Endothelial cell of umbilical vein (primary cell): ENCODE results near the gene VAMP7. TPM values are rescaled to one million over a fixed set of nuclear protein-coding genes. Genes with fewer than 3 reads are reported as not detected.

Experiments
- BruUV-seq: library from RNA; stranded (reverse); fragments of 400-500 nt; replicated peaks from 2 replicates; lab custom pipeline; 2021; lab: Mats Ljungman, UMichigan
- CTCF ChIA-PET: fragments of 300-600, 350-600 bp; sonication (Branson Sonifier 250); formaldehyde crosslinking; loops from one replicate; lab custom pipeline; 2021; ENCODE audit warnings: antibody characterized with exemption, inconsistent platforms; lab: Charles Lee
- POLR2A ChIA-PET: fragments of 300-600, 350-600 bp; sonication (Branson Sonifier 250); formaldehyde crosslinking; loops from one replicate; lab custom pipeline; 2021; ENCODE audit warnings: antibody characterized with exemption, inconsistent platforms; lab: Charles Lee
- DNase-seq: peaks from one replicate; pipeline ENCODE4 v3.0.0-alpha.2; 2011; ENCODE audit warnings: low read depth, low spot score
- FAIRE-seq: peaks from 2 replicates; lab custom pipeline; 2011; peaks lifted over from hg19 to GRCh38; lab: Jason Lieb, UNC
- H2AFZ ChIP-seq: 2 replicates; pipeline ENCODE4 v1.6.0; 2012; ENCODE audit warnings: low read depth, low read length, control low read depth, inconsistent platforms
- H3K27ac ChIP-seq: 2 replicates; pipeline ENCODE4 v1.5.1; 2011; ENCODE audit warnings: low read depth, mild to moderate bottlenecking, control low read depth, low read length, moderate library complexity; ENCODE audit not compliant: insufficient read depth
- H3K27me3 ChIP-seq, 2 experiments: 2 replicates each; pipeline versions ENCODE4 v1.6.0 to v1.6.1; 2011; ENCODE audit warnings: low read length in 2 of 2, mixed read lengths in 1 of 2; ENCODE audit not compliant: control insufficient read depth in 2 of 2, insufficient read depth in 2 of 2
- H3K36me3 ChIP-seq, 2 experiments: 2 replicates in 1 of 2; 3 replicates in 1 of 2; pipeline ENCODE4 v1.5.1; 2011; ENCODE audit warnings: low read length in 2 of 2, mild to moderate bottlenecking in 1 of 2, moderate library complexity in 1 of 2; ENCODE audit not compliant: control insufficient read depth in 2 of 2, insufficient read depth in 2 of 2; ENCODE audit errors: extremely low read depth in 1 of 2
- H3K4me1 ChIP-seq: 3 replicates; pipeline ENCODE4 v1.5.1; 2011; ENCODE audit warnings: mild to moderate bottlenecking, low read length; ENCODE audit not compliant: control insufficient read depth, insufficient read depth; ENCODE audit errors: extremely low read depth
- H3K4me2 ChIP-seq: 2 replicates; pipeline ENCODE4 v1.6.1; 2011; ENCODE audit warnings: low read length, control low read depth, mixed read lengths; ENCODE audit not compliant: insufficient read depth
- H3K4me3 ChIP-seq, 3 experiments: fragments of 200-600 bp in 1 of 3; sonication (generic), shearing (Covaris generic) in 1 of 3; replicated peaks in 1 of 3; 2 replicates each; pipeline ENCODE4 v1.5.1; 2011 to 2016; ENCODE audit warnings: control low read depth in 3 of 3, low read length in 3 of 3, mild to moderate bottlenecking in 2 of 3, inconsistent platforms in 1 of 3, low read depth in 1 of 3, moderate library complexity in 1 of 3; ENCODE audit not compliant: insufficient read depth in 1 of 3
- H3K79me2 ChIP-seq: 2 replicates; pipeline ENCODE4 v1.6.0; 2012; ENCODE audit warnings: low read length, inconsistent platforms; ENCODE audit not compliant: control insufficient read depth, insufficient read depth
- H3K9ac ChIP-seq: replicated peaks from 2 replicates; pipeline ENCODE3; 2011; ENCODE audit warnings: low read length, control low read depth; ENCODE audit not compliant: insufficient read depth; ENCODE audit errors: extremely low read depth
- H3K9me1 ChIP-seq: replicated peaks from 3 replicates; pipeline ENCODE4 v1.6.0; 2011; ENCODE audit warnings: mild to moderate bottlenecking, low read length; ENCODE audit not compliant: control insufficient read depth, insufficient read depth; ENCODE audit errors: extremely low read depth
- H3K9me3 ChIP-seq: replicated peaks from 2 replicates; pipeline ENCODE4 v1.5.1; 2012; ENCODE audit warnings: low read length, inconsistent platforms; ENCODE audit not compliant: control insufficient read depth, insufficient read depth
- H4K20me1 ChIP-seq: replicated peaks from 2 replicates; pipeline ENCODE3; 2011; ENCODE audit warnings: mild to moderate bottlenecking, low read length; ENCODE audit not compliant: control insufficient read depth, insufficient read depth; ENCODE audit errors: extremely low read depth
- CTCF ChIP-seq, 2 donors: IDR thresholded peaks; 1 replicate in 1 of 2; 2 replicates in 1 of 2; pipeline ENCODE4 v1.5.1; 2011; ENCODE audit warnings: low read length in 2 of 2, mild to moderate bottlenecking in 2 of 2, moderate library complexity in 2 of 2, control low read depth in 1 of 2, inconsistent platforms in 1 of 2, low read depth in 1 of 2; ENCODE audit not compliant: insufficient read depth in 1 of 2; ENCODE audit errors: extremely low read depth in 1 of 2
- EZH2 ChIP-seq: IDR thresholded peaks from 2 replicates; pipeline ENCODE4 v1.6.1; 2012; ENCODE audit warnings: borderline replicate concordance, low read depth, mild to moderate bottlenecking, moderate library complexity, low read length, inconsistent platforms; ENCODE audit not compliant: severe bottlenecking
- FOS ChIP-seq: IDR thresholded peaks from 2 replicates; pipeline ENCODE4 v1.6.1; 2011; ENCODE audit warnings: mild to moderate bottlenecking, low read length, moderate library complexity, borderline replicate concordance; ENCODE audit not compliant: insufficient read depth
- GATA2 ChIP-seq: IDR thresholded peaks from 2 replicates; pipeline ENCODE4 v1.7.0; 2011; ENCODE audit warnings: low read depth, mild to moderate bottlenecking, moderate library complexity, mixed read lengths, low read length; ENCODE audit not compliant: insufficient read length, insufficient read depth
- JUN ChIP-seq: IDR thresholded peaks from 2 replicates; pipeline ENCODE4 v1.6.1; 2011; ENCODE audit warnings: borderline replicate concordance, low read depth; ENCODE audit not compliant: insufficient read length, insufficient read depth
- MAX ChIP-seq: IDR thresholded peaks from 2 replicates; pipeline ENCODE4 v1.6.1; 2011; ENCODE audit not compliant: insufficient read depth, insufficient read length
- MYC ChIP-seq: IDR thresholded peaks from one replicate; pipeline ENCODE4 v1.6.1; 2011; ENCODE audit warnings: mild to moderate bottlenecking, low read depth, low read length
- POLR2A ChIP-seq: IDR thresholded peaks from 2 replicates; pipeline ENCODE4 v1.6.1; 2012; ENCODE audit warnings: low read depth, mild to moderate bottlenecking, control low read depth, low read length
- POLR2AphosphoS5 ChIP-seq: IDR thresholded peaks from 2 replicates; pipeline ENCODE4 v1.6.1; 2012; ENCODE audit warnings: low read depth, mild to moderate bottlenecking, control low read depth, low read length, moderate library complexity; ENCODE audit not compliant: insufficient read depth
- dilution Hi-C: fragments of 300-500 bp; cut with MboI; formaldehyde crosslinking; loops from one replicate; pipeline ENCODE4 v1.15.0; 2019; ENCODE audit warnings: low sequenced_read_pairs; ENCODE audit not compliant: extremely low pct_ligation_motif_present
- intact Hi-C: fragments of 100-400 bp; cut with micrococcal nuclease; formaldehyde crosslinking; loops from one replicate; pipeline ENCODE4 v1.10.0; 2022
- polyA plus RNA-seq, 4 experiments: library from polyadenylated mRNA; depleted of rRNA in 3 of 4; stranded (reverse) in 3 of 4; unstranded in 1 of 4; fragments of >200 nt; gene quantifications; 2 replicates each; pipeline versions ENCODE4 v1.2.1 to v1.2.3, GENCODE V29; 2011 to 2012; ENCODE audit warnings: missing spikeins in 1 of 4
- total RNA-seq: library from RNA; stranded (reverse); gene quantifications from 2 replicates; pipeline ENCODE4 v1.2.3, GENCODE V29; 2021

VAMP7 gene
- total and polyA plus RNA-seq, 2 donors (not counting 3 experiments of a cell fraction or from before 2014, with no cell fraction given): 20.1 to 36.8 TPM

GRCh38 chrX:155949098-155949497 lies 68.0 kb downstream of the VAMP7 start:
- H3K4me3 ChIP-seq: no peak overlapping the region
- dilution Hi-C loops (no loop called here), intact Hi-C loops (no loop called here)
- DNase-seq (no peak), FAIRE-seq (no peak)
- H3K9me3 ChIP-seq: no peaks in the 10 kb centered on the region
- H2AFZ ChIP-seq: no peak overlapping the region
- no peak overlapping the region for H3K4me2 ChIP-seq
- H4K20me1 ChIP-seq: no peaks in the 10 kb centered on the region
- H3K4me1 ChIP-seq: no peaks in the 10 kb centered on the region
- H3K9ac ChIP-seq: no peak overlapping the region
- no peak overlapping the region for H3K27ac ChIP-seq
- TF ChIP-seq GATA2 (no peak), MYC (no peak), POLR2AphosphoS5 (no peak), CTCF (IDR thresholded peaks at IDR 0.05; ENCODE audit: extremely low read depth in 1 of 2, insufficient read depth in 1 of 2, low read depth in 1 of 2, low read length in 2 of 2) (no peak), EZH2 (no peak), MAX (no peak), JUN (no peak), FOS (no peak), POLR2A (no peak)
- CTCF ChIA-PET: no interaction called here
- BruUV-seq: no TSS peak
- no peaks in the 10 kb centered on the region for H3K27me3 ChIP-seq
- no peaks in the 10 kb centered on the region for H3K9me1 ChIP-seq
- no peaks in the 10 kb centered on the region for H3K79me2 ChIP-seq
- POLR2A ChIA-PET: no interaction called here
- no peaks in the 10 kb centered on the region for H3K36me3 ChIP-seq
